HG03175 (cell line): ENCODE measurements around the gene TMEM63B.
"Not testable (repeated sequence)": the region's sequence is repeated elsewhere in the genome, so short reads cannot be mapped to it uniquely, and the experiment has no call there.

Experiments
- ATAC-seq: cut with Tn5 transposase; IDR thresholded peaks from one replicate; pipeline ENCODE4 v1.9.1; 2021; ENCODE audit warnings: mild to moderate bottlenecking, moderate library complexity; ENCODE audit not compliant: unreplicated experiment

The TMEM63B gene

GRCh38 chr6:44167567-44167966 lies 40.2 kb downstream of the TMEM63B start:
- no peak for ATAC-seq

- ATAC-seq: no peak
Observed at GRCh38 chr6:44169154-44169553, 41.8 kb downstream of the TMEM63B start.

GRCh38 chr6:44169886-44170570 lies 42.7 kb downstream of the TMEM63B start:
- ATAC-seq: no peak

GRCh38 chr6:44171899-44172546 lies 44.7 kb downstream of the TMEM63B start:
- no peak for ATAC-seq

- ATAC-seq: no peak
Observed at GRCh38 chr6:44172731-44173500, 45.6 kb downstream of the TMEM63B start.

- no peak for ATAC-seq
Observed at GRCh38 chr6:44176130-44176761, 48.9 kb downstream of the TMEM63B start.

- ATAC-seq: no peak
Observed at GRCh38 chr6:44176762-44177509, 49.6 kb downstream of the TMEM63B start.

GRCh38 chr6:44177691-44178423 lies 50.5 kb downstream of the TMEM63B start:
- no peak for ATAC-seq

- no peak for ATAC-seq
Observed at GRCh38 chr6:44178424-44179071, 51.2 kb downstream of the TMEM63B start.

GRCh38 chr6:44179072-44179536 lies 51.8 kb downstream of the TMEM63B start:
- ATAC-seq: no peak

GRCh38 chr6:44179648-44180047 lies 52.3 kb downstream of the TMEM63B start:
- ATAC-seq: no peak

- ATAC-seq: no peak
Observed at GRCh38 chr6:44180406-44180805, 53.1 kb downstream of the TMEM63B start.

- no peak for ATAC-seq
Observed at GRCh38 chr6:44180886-44181285, 53.5 kb downstream of the TMEM63B start.

- not testable (repeated sequence) for ATAC-seq
Observed at GRCh38 chr6:44181784-44182183, 54.4 kb downstream of the TMEM63B start.

GRCh38 chr6:44182911-44183390 lies 55.6 kb downstream of the TMEM63B start:
- no peak for ATAC-seq

- ATAC-seq: no peak
Observed at GRCh38 chr6:44183783-44184182, 56.4 kb downstream of the TMEM63B start.

GRCh38 chr6:44185356-44185755 lies 58.0 kb downstream of the TMEM63B start:
- ATAC-seq: not testable (repeated sequence)

GRCh38 chr6:44185953-44186634 lies 58.7 kb downstream of the TMEM63B start:
- ATAC-seq: no peak

GRCh38 chr6:44186635-44187025 lies 59.3 kb downstream of the TMEM63B start:
- no peak for ATAC-seq
